ENCODE data around the gene PTEN.

GRCh38 chr10:87817609-87818504 lies 45.6 kb upstream of the PTEN start, which contains the start of gene ATAD1:
- TF ChIP-seq CTCF (conservative IDR thresholded peaks at IDR 0.05 in 1 of 2, IDR thresholded peaks at IDR 0.05 in 1 of 2; ENCODE audit: extremely low read depth in 1 of 2, insufficient read depth in 1 of 2, low read depth in 1 of 2, low read length in 2 of 2), result peak in 1 of 2 donors; percentile 41
- no peak for TF ChIP-seq EZH2 (IDR thresholded peaks at IDR 0.05; ENCODE audit: borderline replicate concordance, low read length)

All from mammary epithelial cell (primary cell).